SU-DHL-6 (cell line): ENCODE results near the gene TNRC6B.

ENCODE experiments used
- EZH2phosphoT487 ChIP-seq: fragments of 200-600 bp; sonication (generic), shearing (Covaris generic); conservative IDR thresholded peaks from 2 replicates; pipeline ENCODE4 v1.6.1; 2018; ENCODE audit warnings: mild to moderate bottlenecking, antibody characterized with exemption, low read length, moderate library complexity, mixed read lengths
- TF ChIP-seq, protein P1 (sequence below): fragments of 200-600 bp; sonication (generic); IDR thresholded peaks from one replicate; pipeline ENCODE4 v1.5.1; 2017; ENCODE audit warnings: antibody characterized with exemption, mild to moderate bottlenecking, low read length, moderate library complexity; ENCODE audit not compliant: insufficient read depth, poor library complexity, severe bottlenecking

DNA sequence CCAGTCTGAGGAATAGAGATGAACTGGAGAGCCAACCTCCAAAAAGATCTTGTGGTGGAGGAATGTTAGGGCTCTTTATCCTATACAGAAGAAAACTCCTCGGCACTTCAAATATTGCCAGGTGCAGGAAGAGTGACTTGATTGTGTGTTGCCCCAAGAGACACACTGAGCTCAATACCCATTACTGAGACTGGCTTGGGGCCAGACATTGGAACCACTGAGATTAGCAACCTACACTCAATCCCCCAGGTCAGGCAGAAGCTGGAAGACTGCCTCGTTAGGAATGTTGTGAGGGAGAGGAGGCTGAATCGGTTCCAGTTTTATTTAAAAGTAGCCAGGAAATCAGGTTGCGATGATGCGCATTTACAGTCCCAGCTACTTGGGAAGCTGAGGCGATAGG is 190.3 kb downstream of the TNRC6B start:
- TF ChIP-seq, protein P1, sequence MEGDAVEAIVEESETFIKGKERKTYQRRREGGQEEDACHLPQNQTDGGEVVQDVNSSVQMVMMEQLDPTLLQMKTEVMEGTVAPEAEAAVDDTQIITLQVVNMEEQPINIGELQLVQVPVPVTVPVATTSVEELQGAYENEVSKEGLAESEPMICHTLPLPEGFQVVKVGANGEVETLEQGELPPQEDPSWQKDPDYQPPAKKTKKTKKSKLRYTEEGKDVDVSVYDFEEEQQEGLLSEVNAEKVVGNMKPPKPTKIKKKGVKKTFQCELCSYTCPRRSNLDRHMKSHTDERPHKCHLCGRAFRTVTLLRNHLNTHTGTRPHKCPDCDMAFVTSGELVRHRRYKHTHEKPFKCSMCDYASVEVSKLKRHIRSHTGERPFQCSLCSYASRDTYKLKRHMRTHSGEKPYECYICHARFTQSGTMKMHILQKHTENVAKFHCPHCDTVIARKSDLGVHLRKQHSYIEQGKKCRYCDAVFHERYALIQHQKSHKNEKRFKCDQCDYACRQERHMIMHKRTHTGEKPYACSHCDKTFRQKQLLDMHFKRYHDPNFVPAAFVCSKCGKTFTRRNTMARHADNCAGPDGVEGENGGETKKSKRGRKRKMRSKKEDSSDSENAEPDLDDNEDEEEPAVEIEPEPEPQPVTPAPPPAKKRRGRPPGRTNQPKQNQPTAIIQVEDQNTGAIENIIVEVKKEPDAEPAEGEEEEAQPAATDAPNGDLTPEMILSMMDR = no peak
- TF ChIP-seq EZH2phosphoT487 = no peak
